ENCODE data around the gene IFT122. TPM values are rescaled to one million over a fixed set of nuclear protein-coding genes. Genes with fewer than 3 reads are reported as not detected.

The IFT122 gene
- total RNA-seq, 2 donors from 2014 or later, result 60.8 to 91.3 TPM

DNA sequence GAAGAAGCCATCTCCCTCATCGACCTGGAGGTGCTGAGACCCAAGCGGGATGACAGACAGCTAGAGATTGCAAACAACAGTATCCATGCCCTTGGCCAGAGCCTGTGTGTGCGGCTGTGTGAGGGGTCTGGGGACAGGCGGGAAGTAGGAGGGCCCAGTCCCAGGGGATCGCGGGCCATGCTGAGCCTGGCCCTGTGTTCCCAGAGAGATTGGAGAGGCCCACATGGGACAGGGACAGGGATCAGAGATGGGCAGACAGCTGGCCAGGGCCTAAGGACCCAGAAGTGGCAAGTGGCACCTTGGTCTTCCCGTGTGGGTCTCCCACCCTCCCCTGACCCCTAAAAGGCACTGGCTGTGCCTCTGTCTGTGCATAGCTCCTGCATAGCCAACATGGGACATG lies 77.5 kb downstream of the IFT122 start:
- no peak overlapping the region for H3K4me3 ChIP-seq
- H3K27me3 ChIP-seq (replicated peaks; ENCODE audit: insufficient read depth), result no peaks in the 10 kb centered on the region
- TF ChIP-seq POLR2AphosphoS5 (IDR thresholded peaks at IDR 0.05) (no peak), CTCF (IDR thresholded peaks at IDR 0.05) (no peak), POLR2A (IDR thresholded peaks at IDR 0.05) (no peak)
- no peak for DNase-seq (ENCODE audit: low spot score)
- 83% methylated on average over 6 of the region's 7 CpGs for WGBS
- H3K4me1 ChIP-seq (replicated peaks), result no peaks in the 10 kb centered on the region
- intact Hi-C loops (cut with DNase I), result no loop called here
- H3K36me3 ChIP-seq, result no peaks in the 10 kb centered on the region
- H3K27ac ChIP-seq, result no peak overlapping the region
- no peaks in the 10 kb centered on the region for H3K9me3 ChIP-seq

DNA sequence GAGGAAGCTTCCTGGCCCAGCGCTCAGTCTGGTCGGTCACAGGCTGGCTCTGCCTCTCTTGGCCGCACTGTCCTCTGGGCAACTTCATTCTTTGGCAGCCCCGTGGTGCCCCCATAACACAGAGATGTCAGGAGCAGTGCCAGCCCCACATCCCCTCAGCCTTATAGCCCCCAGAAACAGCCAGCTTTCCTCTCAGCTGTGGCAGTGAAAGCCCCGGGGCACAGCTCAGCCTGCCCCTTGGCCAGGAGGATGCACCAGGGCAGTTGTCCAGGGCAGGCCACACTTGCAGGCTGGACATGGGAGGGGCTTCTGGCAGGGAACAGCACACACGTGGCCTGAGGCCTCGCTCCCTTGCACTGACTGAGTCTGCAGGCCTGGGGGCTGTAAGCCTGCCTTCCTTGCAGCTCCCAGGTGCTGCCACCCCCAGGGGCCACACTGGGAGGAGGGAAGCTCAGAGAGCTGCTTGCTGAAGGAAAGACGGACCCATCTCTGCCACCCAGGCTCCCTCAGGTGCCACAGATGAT lies 78.1 kb downstream of the IFT122 start:
- TF ChIP-seq CTCF (IDR thresholded peaks at IDR 0.05) (no peak), POLR2AphosphoS5 (IDR thresholded peaks at IDR 0.05) (no peak), POLR2A (IDR thresholded peaks at IDR 0.05) (no peak)
- DNase-seq (ENCODE audit: low spot score), result no peak
- intact Hi-C loops (cut with DNase I), result no loop called here
- H3K36me3 ChIP-seq, result no peaks in the 10 kb centered on the region
- 85% methylated on average over 8 of the region's 8 CpGs for WGBS
- H3K9me3 ChIP-seq, result no peaks in the 10 kb centered on the region
- H3K4me1 ChIP-seq (replicated peaks), result no peaks in the 10 kb centered on the region
- no peak overlapping the region for H3K27ac ChIP-seq
- H3K27me3 ChIP-seq (replicated peaks; ENCODE audit: insufficient read depth), result no peaks in the 10 kb centered on the region
- no peak overlapping the region for H3K4me3 ChIP-seq

GRCh38 chr3:129518581-129518980 lies 78.6 kb downstream of the IFT122 start:
- Histone ChIP-seq H3K4me1 (replicated peaks) (no peaks in the 10 kb centered on the region), H3K36me3 (no peaks in the 10 kb centered on the region), H3K27me3 (replicated peaks; ENCODE audit: insufficient read depth) (no peaks in the 10 kb centered on the region), H3K4me3 (no peak overlapping the region), H3K27ac (no peak overlapping the region), H3K9me3 (no peaks in the 10 kb centered on the region)
- WGBS, result 96% methylated on average over 8 of the region's 8 CpGs
- DNase-seq (ENCODE audit: low spot score), result no peak
- no peak for TF ChIP-seq POLR2A (IDR thresholded peaks at IDR 0.05)
- intact Hi-C loops (cut with DNase I), result no loop called here

DNA sequence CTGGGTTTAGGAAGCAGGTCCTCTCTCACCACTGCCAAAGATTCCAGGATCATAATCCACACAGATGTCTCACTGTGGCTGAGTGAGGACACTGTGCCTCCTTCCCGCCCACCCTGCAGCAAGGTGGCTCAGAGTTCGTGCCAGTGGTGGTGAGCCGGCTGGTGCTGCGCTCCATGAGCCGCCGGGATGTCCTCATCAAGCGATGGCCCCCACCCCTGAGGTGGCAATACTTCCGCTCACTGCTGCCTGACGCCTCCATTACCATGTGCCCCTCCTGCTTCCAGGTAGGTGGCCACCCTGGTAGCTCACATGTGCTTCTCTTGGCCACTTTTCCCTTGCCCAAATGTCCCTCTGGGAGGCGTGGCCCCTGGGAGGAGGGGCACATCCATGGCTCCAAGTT lies 79.4 kb downstream of the IFT122 start:
- Histone ChIP-seq H3K36me3 (no peaks in the 10 kb centered on the region), H3K9me3 (no peaks in the 10 kb centered on the region), H3K4me1 (replicated peaks) (no peaks in the 10 kb centered on the region), H3K27ac (no peak overlapping the region), H3K27me3 (replicated peaks; ENCODE audit: insufficient read depth) (no peaks in the 10 kb centered on the region), H3K4me3 (no peak overlapping the region)
- intact Hi-C loops (cut with DNase I), result no loop called here
- no peak for DNase-seq (ENCODE audit: low spot score)
- no peak for TF ChIP-seq POLR2AphosphoS5 (IDR thresholded peaks at IDR 0.05)
- no peak for TF ChIP-seq POLR2A (IDR thresholded peaks at IDR 0.05)
- no peak for TF ChIP-seq CTCF (IDR thresholded peaks at IDR 0.05)
- 91% methylated on average over 10 of the region's 10 CpGs for WGBS

DNA sequence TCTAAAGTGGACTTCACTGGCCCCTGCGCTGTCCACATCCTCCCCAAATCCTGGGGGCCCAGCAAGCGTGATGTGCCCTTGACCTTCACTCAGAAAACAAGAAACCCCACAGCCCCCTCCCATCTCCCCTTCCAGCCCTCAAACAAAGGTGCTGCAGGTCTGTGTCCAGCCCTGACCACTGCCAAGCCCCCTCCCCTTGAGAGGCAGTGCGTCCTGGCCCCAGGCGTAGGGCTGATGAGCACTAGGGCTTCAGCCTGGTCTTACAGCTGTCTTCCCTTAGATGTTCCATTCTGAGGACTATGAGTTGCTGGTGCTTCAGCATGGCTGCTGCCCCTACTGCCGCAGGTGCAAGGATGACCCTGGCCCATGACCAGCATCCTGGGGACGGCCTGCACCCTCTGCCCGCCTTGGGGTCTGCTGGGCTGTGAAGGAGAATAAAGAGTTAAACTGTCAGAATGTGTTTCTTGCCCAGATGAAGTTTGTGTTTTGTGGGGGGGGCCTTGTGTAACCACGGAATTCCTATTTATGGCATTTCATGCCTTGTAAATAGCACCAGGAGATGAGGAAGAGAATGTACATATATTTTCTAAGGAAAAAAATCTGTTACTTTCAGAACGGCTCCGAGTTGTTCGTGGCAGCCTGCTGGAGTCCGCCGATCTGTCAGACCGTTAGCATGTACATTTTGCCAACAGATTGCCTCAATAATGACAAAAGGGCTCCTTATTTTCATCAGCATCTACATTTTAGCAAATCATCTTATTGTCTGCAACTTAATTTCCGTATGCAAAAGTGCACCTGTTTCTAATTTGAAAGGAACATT lies 80.1 kb downstream of the IFT122 start:
- intact Hi-C loops (cut with DNase I), result no loop called here
- no peak overlapping the region for H3K27ac ChIP-seq
- no peaks in the 10 kb centered on the region for H3K36me3 ChIP-seq
- no peaks in the 10 kb centered on the region for H3K4me1 ChIP-seq (replicated peaks)
- H3K9me3 ChIP-seq, result no peaks in the 10 kb centered on the region
- DNase-seq (ENCODE audit: low spot score), result no peak
- TF ChIP-seq CTCF (IDR thresholded peaks at IDR 0.05), result no peak
- TF ChIP-seq POLR2AphosphoS5 (IDR thresholded peaks at IDR 0.05), result no peak
- no peak for TF ChIP-seq POLR2A (IDR thresholded peaks at IDR 0.05)
- no peak overlapping the region for H3K4me3 ChIP-seq
- H3K27me3 ChIP-seq (replicated peaks; ENCODE audit: insufficient read depth), result no peaks in the 10 kb centered on the region
- WGBS, result 85% methylated on average over 15 of the region's 15 CpGs
